ENCODE data around the gene FNDC8. TPM values are rescaled to one million over a fixed set of nuclear protein-coding genes. Genes with fewer than 3 reads are reported as not detected.

Gene FNDC8
- total and polyA plus RNA-seq, 9 of the 15 experiments (the other 6 are each of a cell fraction or from before 2014, with no cell fraction given): 0.04 TPM; not detected in 8

GRCh38 chr17:35147375-35147905 lies 26.0 kb downstream of the FNDC8 start, which contains the start of gene UNC45B:
Gene UNC45B (plus strand): TSS chr17:35147817. CDS start chr17:35148264, 447 bp downstream.
- H3K4me1 ChIP-seq (replicated peaks in 1 of 2; ENCODE audit: control insufficient read depth in 2 of 2, insufficient read depth in 2 of 2, low read length in 2 of 2): peaks cover 0 to 1% of the 10 kb centered on the region in 2 experiments; a peak in 3 of 5 replicates
- H3K27me3 ChIP-seq (ENCODE audit: control insufficient read depth in 2 of 2, insufficient read depth in 2 of 2, low read length in 2 of 2): peaks cover 31 to 38% of the 10 kb centered on the region in 2 experiments
- H3K4me2 ChIP-seq (ENCODE audit: insufficient read depth, low read length): no peak within 1 kb of the TSS
- no peaks in the 10 kb centered on the region for H3K79me2 ChIP-seq (ENCODE audit: control insufficient read depth, insufficient read depth, low read length)
- ChIA-PET POLR2A (interaction anchor here (0.5 to 0.7 kb wide), 2 partner anchors 9 to 581 kb away, joined by 3 read pairs; no protein-coding TSS in a partner anchor), CTCF (ENCODE audit: low intra/inter-chr PET ratio) (no interaction called here)
- H2AFZ ChIP-seq (ENCODE audit: low read depth, low read length): no peak within 1 kb of the TSS; the same call in 1 of the 2 replicates
- no peak within 1 kb of the TSS for H3K4me3 ChIP-seq
- H4K20me1 ChIP-seq (replicated peaks; ENCODE audit: control insufficient read depth, insufficient read depth, low read length): 0 out of 2 replicates have a peak, but pooled peaks cover 3% of the 10 kb centered on the region
- H3K36me3 ChIP-seq (ENCODE audit: control insufficient read depth, insufficient read depth, low read length): no peaks in the 10 kb centered on the region
- TF ChIP-seq RBM39 (optimal IDR thresholded peaks at IDR 0.05; ENCODE audit: low read depth, low read length): no peak
- TF ChIP-seq RBM15 (IDR thresholded peaks at IDR 0.05; ENCODE audit: insufficient read depth, low read length): no peak
- TF ChIP-seq PATZ1 (CRISPR knock-in tag; IDR thresholded peaks at IDR 0.05; ENCODE audit: borderline replicate concordance): no peak
- TF ChIP-seq MITF (IDR thresholded peaks at IDR 0.05): no peak
- TF ChIP-seq ZNF445 (CRISPR knock-in tag; IDR thresholded peaks at IDR 0.05; ENCODE audit: low read depth): no peak
- TF ChIP-seq BCL6 (CRISPR knock-in tag; IDR thresholded peaks at IDR 0.05): no peak
- no peak for TF ChIP-seq RCOR1 (IDR thresholded peaks at IDR 0.05; ENCODE audit: borderline replicate concordance in 1 of 2, low read depth in 2 of 2, low read length in 2 of 2)
- TF ChIP-seq EWSR1 (IDR thresholded peaks at IDR 0.05; ENCODE audit: borderline replicate concordance, low read depth, partially characterized antibody): no peak
- TF ChIP-seq ZNF449 (CRISPR knock-in tag; IDR thresholded peaks at IDR 0.05): no peak
- no peaks in the 10 kb centered on the region for H3K9me1 ChIP-seq (ENCODE audit: control insufficient read depth, insufficient read depth, low read length)
- no peak within 1 kb of the TSS for H3K27ac ChIP-seq (ENCODE audit: extremely low read depth, low read depth, low read length)
- no TSS peak for BruUV-seq (replicated peaks)
- intact Hi-C loops (cut with micrococcal nuclease): loop anchor here (10.0 kb wide), 1 partner anchor 387 kb away; the partner anchor contains the start of gene SLFN12L
- in situ Hi-C loops (cut with MboI): loop anchor here (10.0 kb wide), 1 partner anchor 597 kb away; no protein-coding TSS in a partner anchor
- no peaks in the 10 kb centered on the region for H3K9me3 ChIP-seq (replicated peaks; ENCODE audit: control insufficient read depth, insufficient read depth, low read depth, low read length)
- FAIRE-seq: no peak
- ATAC-seq: no peak
- H3K9ac ChIP-seq (ENCODE audit: insufficient read depth in 1 of 2, low read depth in 2 of 2, low read length in 2 of 2): peak within 1 kb of the TSS in 1 of 2 experiments; percentile 69; a peak in 2 of 4 replicates
- WGBS (ENCODE audit: insufficient coverage, low coverage, missing lambda C conversion rate): 13% methylated on average over 3 of the region's 4 CpGs
- DNase-seq (ENCODE audit: extremely low read depth in 1 of 4, low spot score in 3 of 4): no peak
